HG03139 (cell line): ENCODE measurements around the gene LMO1.

Source experiments
- ATAC-seq: cut with Tn5 transposase; IDR thresholded peaks from one replicate; pipeline ENCODE4 v1.9.1; 2021; ENCODE audit not compliant: unreplicated experiment

The LMO1 gene

GRCh38 chr11:8266246-8267241, 2.9 kb upstream of the LMO1 start:
- ATAC-seq = no peak

GRCh38 chr11:8265681-8266241, 2.1 kb upstream of the LMO1 start:
- ATAC-seq = no peak

- no peak for ATAC-seq
Observed at GRCh38 chr11:8263109-8263768, 439 bp downstream of the LMO1 start.

GRCh38 chr11:8262552-8263108, 1.0 kb downstream of the LMO1 start:
- ATAC-seq = no peak

- ATAC-seq = no peak
Observed at GRCh38 chr11:8261921-8262551, 1.6 kb downstream of the LMO1 start.

- no peak for ATAC-seq
Observed at GRCh38 chr11:8261291-8261690, 2.4 kb downstream of the LMO1 start.

- ATAC-seq = no peak
Observed at GRCh38 chr11:8260202-8260966, 3.3 kb downstream of the LMO1 start.

GRCh38 chr11:8259306-8259959, 4.2 kb downstream of the LMO1 start:
- ATAC-seq = no peak

GRCh38 chr11:8258784-8259183, 4.9 kb downstream of the LMO1 start:
- no peak for ATAC-seq

- no peak for ATAC-seq
Observed at GRCh38 chr11:8258289-8258688, 5.4 kb downstream of the LMO1 start.

- ATAC-seq = no peak
Observed at GRCh38 chr11:8257003-8257664, 6.5 kb downstream of the LMO1 start.

GRCh38 chr11:8256271-8257002, 7.2 kb downstream of the LMO1 start:
- ATAC-seq = no peak

GRCh38 chr11:8253566-8253965, 10.1 kb downstream of the LMO1 start:
- no peak for ATAC-seq

GRCh38 chr11:8252946-8253345, 10.7 kb downstream of the LMO1 start:
- no peak for ATAC-seq

- no peak for ATAC-seq
Observed at GRCh38 chr11:8252388-8252787, 11.3 kb downstream of the LMO1 start.

- no peak for ATAC-seq
Observed at GRCh38 chr11:8251616-8252295, 11.9 kb downstream of the LMO1 start.

GRCh38 chr11:8250981-8251615, 12.6 kb downstream of the LMO1 start:
- ATAC-seq = no peak

- ATAC-seq = no peak
Observed at GRCh38 chr11:8250434-8250833, 13.2 kb downstream of the LMO1 start.
